GM18526 (cell line): Measurements from ENCODE around the gene NAA40.

Source experiments
- POLR2A ChIP-seq: IDR thresholded peaks from 3 replicates; pipeline ENCODE4 v1.6.1; 2011; ENCODE audit not compliant: insufficient read length; ENCODE audit errors: extremely low read depth

Gene NAA40

GRCh38 chr11:64001484-64002420 is 63.0 kb downstream of the NAA40 start:
- TF ChIP-seq POLR2A = no peak

- TF ChIP-seq POLR2A = no peak
Observed at GRCh38 chr11:64003807-64004589, 65.2 kb downstream of the NAA40 start.

GRCh38 chr11:64004590-64004984 is 65.8 kb downstream of the NAA40 start:
- no peak for TF ChIP-seq POLR2A

- no peak for TF ChIP-seq POLR2A
Observed at GRCh38 chr11:64005691-64006090, 66.9 kb downstream of the NAA40 start.

GRCh38 chr11:64006398-64006797 is 67.6 kb downstream of the NAA40 start:
- no peak for TF ChIP-seq POLR2A
